CD4-positive, alpha-beta T cell (primary cell): ENCODE measurements around the gene GIPR. TPM values are rescaled to one million over a fixed set of nuclear protein-coding genes. Genes with fewer than 3 reads are reported as not detected.
"Not testable (repeated sequence)": the region's sequence is repeated elsewhere in the genome, so short reads cannot be mapped to it uniquely, and the experiment has no call there.

Source experiments
- ATAC-seq: fragments of 200-7000 bp; cut with Tn5 transposase; one replicate; pipeline ENCODE4 v1.10.0; 2022; ENCODE audit warnings: mild to moderate bottlenecking; ENCODE audit not compliant: poor library complexity
- CTCF ChIA-PET: fragments of 350-600 bp; sonication (Branson Sonifier 250); formaldehyde crosslinking; loops from one replicate; lab custom pipeline; 2021; ENCODE audit warnings: antibody characterized with exemption, inconsistent platforms; lab: Charles Lee
- POLR2A ChIA-PET: fragments of 350-600 bp; sonication (Branson Sonifier 250); formaldehyde crosslinking; loops from one replicate; lab custom pipeline; 2021; ENCODE audit warnings: antibody characterized with exemption, inconsistent platforms; lab: Charles Lee
- DNase-seq, 14 experiments: peaks; one replicate each; pipeline ENCODE4 v3.0.0-alpha.2; 2013 to 2020; ENCODE audit warnings: mixed read lengths in 2 of 14
- H3K27ac ChIP-seq, 2 donors: one replicate each; pipeline versions ENCODE4 v1.5.1 to v1.7.0; 2013; ENCODE audit warnings: low read length in 2 of 2, low read depth in 1 of 2, mild to moderate bottlenecking in 1 of 2
- H3K27me3 ChIP-seq, 2 experiments: 1 replicate in 1 of 2; 2 replicates in 1 of 2; pipeline versions ENCODE4 v1.6.1 to v1.7.0; 2013; ENCODE audit warnings: low read length in 2 of 2, control low read depth in 1 of 2, mild to moderate bottlenecking in 1 of 2, moderate library complexity in 1 of 2; ENCODE audit not compliant: insufficient read depth in 2 of 2, control insufficient read depth in 1 of 2
- H3K36me3 ChIP-seq: one replicate; pipeline ENCODE4 v1.6.1; 2013; ENCODE audit warnings: low read length, control low read depth; ENCODE audit not compliant: insufficient read depth
- H3K4me1 ChIP-seq: one replicate; pipeline ENCODE4 v1.6.1; 2013; ENCODE audit warnings: low read length, control low read depth; ENCODE audit not compliant: insufficient read depth
- H3K4me3 ChIP-seq: one replicate; pipeline ENCODE4 v1.5.1; 2013; ENCODE audit warnings: mild to moderate bottlenecking, low read length, moderate library complexity
- H3K9me3 ChIP-seq, 2 experiments: 1 replicate in 1 of 2; 2 replicates in 1 of 2; pipeline versions ENCODE4 v1.6.1 to v1.7.0; 2013; ENCODE audit warnings: low read length in 2 of 2, mild to moderate bottlenecking in 2 of 2, control low read depth in 1 of 2, moderate library complexity in 1 of 2; ENCODE audit not compliant: control insufficient read depth in 1 of 2, insufficient read depth in 1 of 2
- H3K27ac Mint-ChIP-seq: one replicate; pipeline ENCODE4 v1.8.0; 2020; ENCODE audit warnings: mixed read lengths
- H3K27me3 Mint-ChIP-seq: one replicate; pipeline ENCODE4 v1.8.0; 2021; ENCODE audit warnings: mixed read lengths
- H3K36me3 Mint-ChIP-seq: one replicate; pipeline ENCODE4 v1.8.0; 2021; ENCODE audit warnings: low read depth, mixed read lengths
- H3K4me1 Mint-ChIP-seq: one replicate; pipeline ENCODE4 v1.8.0; 2021; ENCODE audit warnings: low read depth, mixed read lengths
- H3K4me3 Mint-ChIP-seq: one replicate; pipeline ENCODE4 v1.8.0; 2020; ENCODE audit warnings: mild to moderate bottlenecking, mixed read lengths
- H3K9me3 Mint-ChIP-seq: one replicate; pipeline ENCODE4 v1.8.0; 2020; ENCODE audit warnings: mixed read lengths
- CTCF ChIP-seq: fragments of 200-600 bp; IDR thresholded peaks from one replicate; pipeline ENCODE4 v1.8.0; 2022; ENCODE audit warnings: antibody characterized with exemption, mild to moderate bottlenecking
- intact Hi-C, 2 experiments: fragments of 100-400 bp; cut with DNase I in 1 of 2; cut with micrococcal nuclease in 1 of 2; formaldehyde crosslinking; loops; one replicate each; pipeline versions ENCODE4 v1.15.1 to v1.9.0; 2023 to 2025; cut with DNase I, micrococcal nuclease
- total RNA-seq, 174 experiments: library from RNA in 2 of 174; stranded (reverse) in 2 of 174; gene quantifications; one replicate each; pipeline ENCODE4 v1.2.3 and lab custom pipeline; 2021 to 2026

GIPR gene
- total RNA-seq, 2 experiments from 2014 or later: 2.4 to 3.0 TPM

- no peak for TF ChIP-seq CTCF
- Mint-ChIP-seq H3K4me1 (no peaks in the 10 kb centered on the region), H3K27ac (no peak overlapping the region), H3K36me3 (peaks cover 74% of the 10 kb centered on the region), H3K4me3 (no peak overlapping the region), H3K27me3 (no peaks in the 10 kb centered on the region), H3K9me3 (no peaks in the 10 kb centered on the region)
- Histone ChIP-seq H3K9me3 (no peaks in the 10 kb centered on the region), H3K27ac (no peak overlapping the region), H3K4me1 (no peaks in the 10 kb centered on the region), H3K27me3 (no peaks in the 10 kb centered on the region), H3K36me3 (peaks cover 59% of the 10 kb centered on the region), H3K4me3 (no peak overlapping the region)
- DNase-seq: no peak
- intact Hi-C loops: no loop called here
- ChIA-PET POLR2A (no interaction called here), CTCF (no interaction called here)
- no peak for ATAC-seq
Observed at GRCh38 chr19:45623984-45624383, 44.0 kb upstream of the GIPR start.

GRCh38 chr19:45628219-45628618 is 39.8 kb upstream of the GIPR start:
- H3K27ac ChIP-seq, H3K4me1 ChIP-seq, CTCF ChIA-PET, intact Hi-C loops, H3K27ac Mint-ChIP-seq, H3K27me3 ChIP-seq, ATAC-seq, H3K9me3 Mint-ChIP-seq, H3K4me3 Mint-ChIP-seq, H3K4me1 Mint-ChIP-seq, H3K4me3 ChIP-seq, DNase-seq, POLR2A ChIA-PET, H3K9me3 ChIP-seq, H3K27me3 Mint-ChIP-seq: not testable (repeated sequence)
- peaks cover 50% of the 10 kb centered on the region for H3K36me3 ChIP-seq
- peaks cover 37% of the 10 kb centered on the region for H3K36me3 Mint-ChIP-seq

GRCh38 chr19:45629704-45630103 is 38.3 kb upstream of the GIPR start:
- Mint-ChIP-seq H3K27ac (no peak overlapping the region), H3K4me3 (no peak overlapping the region), H3K4me1 (no peaks in the 10 kb centered on the region), H3K9me3 (no peaks in the 10 kb centered on the region), H3K27me3 (no peaks in the 10 kb centered on the region), H3K36me3 (peaks cover 25% of the 10 kb centered on the region)
- Histone ChIP-seq H3K9me3 (no peaks in the 10 kb centered on the region), H3K36me3 (peaks cover 41% of the 10 kb centered on the region), H3K27me3 (no peaks in the 10 kb centered on the region), H3K4me1 (no peaks in the 10 kb centered on the region), H3K4me3 (no peak overlapping the region), H3K27ac (no peak overlapping the region)
- TF ChIP-seq CTCF: no peak
- ATAC-seq: no peak
- POLR2A ChIA-PET: no interaction called here
- no peak for DNase-seq
- CTCF ChIA-PET: no interaction called here
- intact Hi-C loops: no loop called here

GRCh38 chr19:45630463-45630862 is 37.6 kb upstream of the GIPR start:
- Mint-ChIP-seq H3K9me3 (no peaks in the 10 kb centered on the region), H3K27ac (no peak overlapping the region), H3K4me3 (no peak overlapping the region), H3K27me3 (no peaks in the 10 kb centered on the region), H3K36me3 (peaks cover 21% of the 10 kb centered on the region), H3K4me1 (no peaks in the 10 kb centered on the region)
- H3K4me3 ChIP-seq: no peak overlapping the region
- CTCF ChIA-PET: interaction anchor here (0.6 to 2.2 kb wide), 3 partner anchors 9 to 893 kb away, joined by 3 to 17 read pairs (median 3); partner anchors contain the start of gene EML2
- no peaks in the 10 kb centered on the region for H3K27me3 ChIP-seq
- POLR2A ChIA-PET: interaction anchor here (1.6 kb wide), 1 partner anchor 32 kb away, joined by 3 read pairs; no protein-coding TSS in a partner anchor
- H3K36me3 ChIP-seq: peaks cover 38% of the 10 kb centered on the region
- H3K27ac ChIP-seq: no peak overlapping the region
- ATAC-seq (no peak), DNase-seq (no peak)
- no peak for TF ChIP-seq CTCF
- H3K4me1 ChIP-seq: no peaks in the 10 kb centered on the region
- H3K9me3 ChIP-seq: no peaks in the 10 kb centered on the region
- intact Hi-C loops: no loop called here
